Ishikawa (cell line): ENCODE measurements around the gene NANOS3.

Source experiments
- CEBPB ChIP-seq: IDR thresholded peaks from 2 replicates; pipeline ENCODE4 v1.6.1; 2012
- CREB1 ChIP-seq: IDR thresholded peaks from 2 replicates; pipeline ENCODE4 v1.6.1; 2012; ENCODE audit warnings: low read depth
- EGR1 ChIP-seq: IDR thresholded peaks from 2 replicates; pipeline ENCODE4 v1.6.1; 2012
- EP300 ChIP-seq: IDR thresholded peaks from 2 replicates; pipeline ENCODE4 v1.6.1; 2012; ENCODE audit warnings: borderline replicate concordance
- FOXM1 ChIP-seq: IDR thresholded peaks from 2 replicates; pipeline ENCODE4 v1.6.1; 2012; ENCODE audit warnings: low read depth, borderline replicate concordance
- NFIC ChIP-seq: IDR thresholded peaks from 2 replicates; pipeline ENCODE4 v1.6.1; 2012
- RAD21 ChIP-seq: IDR thresholded peaks from 2 replicates; pipeline ENCODE4 v1.6.1; 2012; ENCODE audit warnings: low read depth
- TAF1 ChIP-seq: IDR thresholded peaks from 2 replicates; pipeline ENCODE4 v1.6.1; 2012; ENCODE audit warnings: low read depth, mild to moderate bottlenecking
- TCF12 ChIP-seq: IDR thresholded peaks from 2 replicates; pipeline ENCODE4 v1.6.1; 2012; ENCODE audit warnings: low read depth
- TEAD4 ChIP-seq: IDR thresholded peaks from 2 replicates; pipeline ENCODE4 v1.6.1; 2012
- YY1 ChIP-seq: IDR thresholded peaks from 2 replicates; pipeline ENCODE4 v1.6.1; 2012; ENCODE audit warnings: low read depth
- ZBTB7A ChIP-seq: IDR thresholded peaks from 2 replicates; pipeline ENCODE4 v1.6.1; 2012; ENCODE audit warnings: low read depth
- TF ChIP-seq, protein P1 (sequence below): IDR thresholded peaks from 2 replicates; pipeline ENCODE4 v1.6.1; 2012
- TF ChIP-seq, protein P2 (sequence below): IDR thresholded peaks from 2 replicates; pipeline ENCODE4 v1.6.1; 2012; ENCODE audit warnings: low read depth, mild to moderate bottlenecking
- TF ChIP-seq, protein P3 (sequence below): IDR thresholded peaks from 2 replicates; pipeline ENCODE4 v1.6.1; 2012

NANOS3 gene

DNA sequence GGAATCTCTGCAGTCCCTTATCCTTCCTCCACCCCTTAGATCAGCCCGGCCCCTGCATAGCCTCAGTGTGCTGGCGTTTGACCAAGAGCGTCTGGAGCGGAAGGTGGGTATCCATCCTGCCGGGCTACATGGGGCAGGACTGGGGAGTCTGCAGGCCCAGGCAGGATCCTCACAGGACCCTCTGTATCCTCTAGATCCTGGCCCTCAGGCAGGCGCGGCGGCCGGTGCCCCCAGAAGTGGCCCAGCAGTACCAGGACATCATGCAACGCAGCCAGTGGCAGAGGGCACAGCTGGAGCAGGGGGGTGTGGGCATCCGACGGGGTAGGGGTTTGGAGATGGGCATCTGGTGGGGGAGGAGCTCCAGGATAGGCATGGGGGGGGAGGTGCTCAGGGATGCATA is 52.4 kb downstream of the NANOS3 start:
- no peak for TF ChIP-seq NFIC
- no peak for TF ChIP-seq TAF1
- no peak for TF ChIP-seq RAD21
- TF ChIP-seq TEAD4, result no peak
- TF ChIP-seq, protein P1, sequence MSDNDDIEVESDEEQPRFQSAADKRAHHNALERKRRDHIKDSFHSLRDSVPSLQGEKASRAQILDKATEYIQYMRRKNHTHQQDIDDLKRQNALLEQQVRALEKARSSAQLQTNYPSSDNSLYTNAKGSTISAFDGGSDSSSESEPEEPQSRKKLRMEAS, result no peak
- TF ChIP-seq EP300, result no peak
- TF ChIP-seq, protein P2, sequence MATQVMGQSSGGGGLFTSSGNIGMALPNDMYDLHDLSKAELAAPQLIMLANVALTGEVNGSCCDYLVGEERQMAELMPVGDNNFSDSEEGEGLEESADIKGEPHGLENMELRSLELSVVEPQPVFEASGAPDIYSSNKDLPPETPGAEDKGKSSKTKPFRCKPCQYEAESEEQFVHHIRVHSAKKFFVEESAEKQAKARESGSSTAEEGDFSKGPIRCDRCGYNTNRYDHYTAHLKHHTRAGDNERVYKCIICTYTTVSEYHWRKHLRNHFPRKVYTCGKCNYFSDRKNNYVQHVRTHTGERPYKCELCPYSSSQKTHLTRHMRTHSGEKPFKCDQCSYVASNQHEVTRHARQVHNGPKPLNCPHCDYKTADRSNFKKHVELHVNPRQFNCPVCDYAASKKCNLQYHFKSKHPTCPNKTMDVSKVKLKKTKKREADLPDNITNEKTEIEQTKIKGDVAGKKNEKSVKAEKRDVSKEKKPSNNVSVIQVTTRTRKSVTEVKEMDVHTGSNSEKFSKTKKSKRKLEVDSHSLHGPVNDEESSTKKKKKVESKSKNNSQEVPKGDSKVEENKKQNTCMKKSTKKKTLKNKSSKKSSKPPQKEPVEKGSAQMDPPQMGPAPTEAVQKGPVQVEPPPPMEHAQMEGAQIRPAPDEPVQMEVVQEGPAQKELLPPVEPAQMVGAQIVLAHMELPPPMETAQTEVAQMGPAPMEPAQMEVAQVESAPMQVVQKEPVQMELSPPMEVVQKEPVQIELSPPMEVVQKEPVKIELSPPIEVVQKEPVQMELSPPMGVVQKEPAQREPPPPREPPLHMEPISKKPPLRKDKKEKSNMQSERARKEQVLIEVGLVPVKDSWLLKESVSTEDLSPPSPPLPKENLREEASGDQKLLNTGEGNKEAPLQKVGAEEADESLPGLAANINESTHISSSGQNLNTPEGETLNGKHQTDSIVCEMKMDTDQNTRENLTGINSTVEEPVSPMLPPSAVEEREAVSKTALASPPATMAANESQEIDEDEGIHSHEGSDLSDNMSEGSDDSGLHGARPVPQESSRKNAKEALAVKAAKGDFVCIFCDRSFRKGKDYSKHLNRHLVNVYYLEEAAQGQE, result no peak
- TF ChIP-seq EGR1, result no peak
- TF ChIP-seq, protein P3, sequence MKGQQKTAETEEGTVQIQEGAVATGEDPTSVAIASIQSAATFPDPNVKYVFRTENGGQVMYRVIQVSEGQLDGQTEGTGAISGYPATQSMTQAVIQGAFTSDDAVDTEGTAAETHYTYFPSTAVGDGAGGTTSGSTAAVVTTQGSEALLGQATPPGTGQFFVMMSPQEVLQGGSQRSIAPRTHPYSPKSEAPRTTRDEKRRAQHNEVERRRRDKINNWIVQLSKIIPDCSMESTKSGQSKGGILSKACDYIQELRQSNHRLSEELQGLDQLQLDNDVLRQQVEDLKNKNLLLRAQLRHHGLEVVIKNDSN, result no peak
- no peak for TF ChIP-seq CREB1
- no peak for TF ChIP-seq FOXM1
- TF ChIP-seq TCF12, result no peak
- TF ChIP-seq ZBTB7A, result no peak
- no peak for TF ChIP-seq YY1
- TF ChIP-seq CEBPB, result no peak

DNA sequence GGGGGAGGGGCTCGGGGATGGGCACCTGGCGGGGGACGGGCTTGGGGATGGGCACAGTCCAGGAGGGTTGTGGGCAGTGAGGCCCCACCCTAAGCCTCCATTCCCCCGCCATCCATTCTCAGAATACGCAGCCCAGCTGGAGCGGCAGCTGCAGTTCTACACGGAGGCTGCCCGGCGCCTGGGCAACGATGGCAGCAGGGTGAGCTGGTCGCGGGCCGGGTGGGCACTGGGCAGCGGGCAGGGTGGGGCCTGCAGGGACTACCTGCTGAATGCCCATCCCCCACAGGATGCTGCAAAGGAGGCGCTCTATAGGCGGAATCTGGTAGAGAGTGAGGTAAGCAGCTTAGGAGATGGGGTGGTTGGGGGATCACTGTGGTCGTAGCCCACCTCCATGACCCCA is 53.0 kb downstream of the NANOS3 start:
- TF ChIP-seq CREB1, result no peak
- TF ChIP-seq YY1, result no peak
- TF ChIP-seq, protein P3, result no peak
- no peak for TF ChIP-seq ZBTB7A
- TF ChIP-seq EGR1, result no peak
- TF ChIP-seq, protein P2, result no peak
- TF ChIP-seq EP300, result no peak
- no peak for TF ChIP-seq TEAD4
- no peak for TF ChIP-seq TCF12
- TF ChIP-seq NFIC, result no peak
- no peak for TF ChIP-seq RAD21
- TF ChIP-seq, protein P1, result no peak
- no peak for TF ChIP-seq FOXM1
- TF ChIP-seq TAF1, result no peak
- no peak for TF ChIP-seq CEBPB
